NB4 (cell line): ENCODE results near the gene SMPD3.

ENCODE experiments used
- MYC ChIP-seq: IDR thresholded peaks from 2 replicates; pipeline ENCODE4 v1.6.1; 2011; ENCODE audit warnings: low read depth, low read length
- POLR2A ChIP-seq: IDR thresholded peaks from 2 replicates; pipeline ENCODE4 v1.6.1; 2011; ENCODE audit warnings: mild to moderate bottlenecking; ENCODE audit not compliant: insufficient read length; ENCODE audit errors: extremely low read depth
- TF ChIP-seq, protein P1 (sequence below): IDR thresholded peaks from one replicate; pipeline ENCODE4 v1.5.1; 2012; ENCODE audit warnings: low read depth, low read length
- TF ChIP-seq, protein P2 (sequence below): IDR thresholded peaks from 2 replicates; pipeline ENCODE4 v1.6.1; 2011; ENCODE audit warnings: low read depth, low read length

DNA sequence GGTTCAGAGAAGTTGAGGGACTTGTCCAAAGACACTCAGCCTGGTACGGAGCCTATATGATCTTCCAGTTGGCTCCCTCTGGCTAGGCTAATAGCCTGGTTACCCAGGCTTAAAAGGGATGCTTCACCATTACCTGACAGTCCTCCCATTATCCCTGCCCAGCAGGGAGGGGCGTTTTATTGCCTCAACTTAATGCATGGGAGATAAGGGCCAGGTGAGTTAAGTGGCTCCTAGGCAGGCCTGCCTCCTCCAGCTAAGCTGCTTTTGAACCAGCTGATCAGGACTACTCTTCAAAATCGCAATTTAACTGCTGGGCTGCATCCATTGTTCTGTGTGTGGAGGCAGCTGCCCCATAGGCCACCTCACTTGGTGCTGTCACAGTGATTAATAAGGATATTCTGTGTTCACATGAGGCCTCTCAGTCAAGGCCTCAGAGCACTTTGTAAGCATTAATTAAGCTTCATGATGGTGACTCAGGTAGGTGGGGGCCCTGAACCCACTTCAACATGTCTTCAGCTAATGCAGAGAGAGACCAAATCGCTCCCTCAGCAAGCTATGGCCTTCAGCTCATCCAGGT lies 27.9 kb downstream of the SMPD3 start:
- TF ChIP-seq, protein P1, sequence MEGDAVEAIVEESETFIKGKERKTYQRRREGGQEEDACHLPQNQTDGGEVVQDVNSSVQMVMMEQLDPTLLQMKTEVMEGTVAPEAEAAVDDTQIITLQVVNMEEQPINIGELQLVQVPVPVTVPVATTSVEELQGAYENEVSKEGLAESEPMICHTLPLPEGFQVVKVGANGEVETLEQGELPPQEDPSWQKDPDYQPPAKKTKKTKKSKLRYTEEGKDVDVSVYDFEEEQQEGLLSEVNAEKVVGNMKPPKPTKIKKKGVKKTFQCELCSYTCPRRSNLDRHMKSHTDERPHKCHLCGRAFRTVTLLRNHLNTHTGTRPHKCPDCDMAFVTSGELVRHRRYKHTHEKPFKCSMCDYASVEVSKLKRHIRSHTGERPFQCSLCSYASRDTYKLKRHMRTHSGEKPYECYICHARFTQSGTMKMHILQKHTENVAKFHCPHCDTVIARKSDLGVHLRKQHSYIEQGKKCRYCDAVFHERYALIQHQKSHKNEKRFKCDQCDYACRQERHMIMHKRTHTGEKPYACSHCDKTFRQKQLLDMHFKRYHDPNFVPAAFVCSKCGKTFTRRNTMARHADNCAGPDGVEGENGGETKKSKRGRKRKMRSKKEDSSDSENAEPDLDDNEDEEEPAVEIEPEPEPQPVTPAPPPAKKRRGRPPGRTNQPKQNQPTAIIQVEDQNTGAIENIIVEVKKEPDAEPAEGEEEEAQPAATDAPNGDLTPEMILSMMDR = no peak
- TF ChIP-seq POLR2A = no peak
- TF ChIP-seq, protein P2, sequence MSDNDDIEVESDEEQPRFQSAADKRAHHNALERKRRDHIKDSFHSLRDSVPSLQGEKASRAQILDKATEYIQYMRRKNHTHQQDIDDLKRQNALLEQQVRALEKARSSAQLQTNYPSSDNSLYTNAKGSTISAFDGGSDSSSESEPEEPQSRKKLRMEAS = no peak
- no peak for TF ChIP-seq MYC
